Fibroblast of lung (primary cell): ENCODE results near the gene SIAH3. TPM values are rescaled to one million over a fixed set of nuclear protein-coding genes. Genes with fewer than 3 reads are reported as not detected.

Experiments used
- DNase-seq, 2 donors: peaks; one replicate each; pipeline versions ENCODE4 v3.0.0 to v3.0.0-alpha.2; 2010; ENCODE audit warnings: low read depth in 2 of 2
- H2AFZ ChIP-seq: 2 replicates; pipeline ENCODE4 v1.5.1; 2012; ENCODE audit warnings: low read length, control low read depth, inconsistent platforms
- H3K27ac ChIP-seq: 2 replicates; pipeline ENCODE4 v1.5.1; 2011; ENCODE audit warnings: low read length, control low read depth; ENCODE audit not compliant: insufficient read depth
- H3K27me3 ChIP-seq: 2 replicates; pipeline ENCODE4 v1.5.1; 2011; ENCODE audit warnings: mild to moderate bottlenecking, low read length; ENCODE audit not compliant: control insufficient read depth, insufficient read depth
- H3K36me3 ChIP-seq: 2 replicates; pipeline ENCODE4 v1.5.1; 2011; ENCODE audit warnings: low read length; ENCODE audit not compliant: control insufficient read depth, insufficient read depth
- H3K4me1 ChIP-seq: 2 replicates; pipeline ENCODE4 v1.5.1; 2011; ENCODE audit warnings: low read length; ENCODE audit not compliant: control insufficient read depth, insufficient read depth; ENCODE audit errors: extremely low read depth
- H3K4me2 ChIP-seq: 2 replicates; pipeline ENCODE4 v1.5.1; 2011; ENCODE audit warnings: low read length, control low read depth; ENCODE audit not compliant: insufficient read depth; ENCODE audit errors: extremely low read depth
- H3K4me3 ChIP-seq, 4 experiments: fragments of 200-600 bp in 1 of 4; sonication (generic) in 1 of 4; replicated peaks in 1 of 4; 2 replicates each; pipeline ENCODE4 v1.5.1; 2011 to 2016; ENCODE audit warnings: low read length in 4 of 4, low read depth in 3 of 4, mild to moderate bottlenecking in 3 of 4, control low read depth in 2 of 4, inconsistent platforms in 1 of 4, mixed read lengths in 1 of 4; ENCODE audit not compliant: insufficient read depth in 1 of 4; ENCODE audit errors: control extremely low read depth in 1 of 4
- H3K79me2 ChIP-seq: 2 replicates; pipeline ENCODE4 v1.5.1; 2012; ENCODE audit warnings: mild to moderate bottlenecking, low read length, inconsistent platforms; ENCODE audit not compliant: control insufficient read depth, insufficient read depth
- H3K9ac ChIP-seq: 2 replicates; pipeline ENCODE4 v1.5.1; 2011; ENCODE audit warnings: mild to moderate bottlenecking, low read length, control low read depth; ENCODE audit not compliant: insufficient read depth
- H3K9me3 ChIP-seq: 2 replicates; pipeline ENCODE4 v1.5.1; 2012; ENCODE audit warnings: low read depth, low read length; ENCODE audit not compliant: control insufficient read depth, insufficient read depth
- H4K20me1 ChIP-seq: 2 replicates; pipeline ENCODE4 v1.5.1; 2011; ENCODE audit warnings: low read length; ENCODE audit not compliant: control insufficient read depth, insufficient read depth; ENCODE audit errors: extremely low read depth
- EZH2 ChIP-seq: IDR thresholded peaks from 2 replicates; pipeline ENCODE4 v1.5.1; 2012; ENCODE audit warnings: low read length, control low read depth, mild to moderate bottlenecking; ENCODE audit errors: missing control alignments
- polyA plus RNA-seq, 2 donors: library from polyadenylated mRNA; depleted of rRNA in 1 of 2; stranded (reverse) in 1 of 2; unstranded in 1 of 2; fragments of >200 nt; gene quantifications; 2 replicates each; pipeline ENCODE4 v1.2.1, GENCODE V29; 2011 to 2012; ENCODE audit warnings: missing spikeins in 1 of 2
- total RNA-seq: library from RNA; depleted of rRNA; stranded (reverse); fragments of >200 nt; gene quantifications from 2 replicates; pipeline ENCODE4 v1.2.1, GENCODE V29; 2014
- TF ChIP-seq, protein P1 (sequence below), 2 donors: IDR thresholded peaks in 1 of 2; conservative IDR thresholded peaks in 1 of 2; 1 replicate in 1 of 2; 2 replicates in 1 of 2; pipeline ENCODE4 v1.5.1; 2011 to 2012; ENCODE audit warnings: low read length in 2 of 2, control low read depth in 1 of 2, inconsistent platforms in 1 of 2, low read depth in 1 of 2, mild to moderate bottlenecking in 1 of 2

SIAH3 gene
- total and polyA plus RNA-seq, 2 donors (not counting 1 experiment from before 2014, with no cell fraction given) = not detected

DNA sequence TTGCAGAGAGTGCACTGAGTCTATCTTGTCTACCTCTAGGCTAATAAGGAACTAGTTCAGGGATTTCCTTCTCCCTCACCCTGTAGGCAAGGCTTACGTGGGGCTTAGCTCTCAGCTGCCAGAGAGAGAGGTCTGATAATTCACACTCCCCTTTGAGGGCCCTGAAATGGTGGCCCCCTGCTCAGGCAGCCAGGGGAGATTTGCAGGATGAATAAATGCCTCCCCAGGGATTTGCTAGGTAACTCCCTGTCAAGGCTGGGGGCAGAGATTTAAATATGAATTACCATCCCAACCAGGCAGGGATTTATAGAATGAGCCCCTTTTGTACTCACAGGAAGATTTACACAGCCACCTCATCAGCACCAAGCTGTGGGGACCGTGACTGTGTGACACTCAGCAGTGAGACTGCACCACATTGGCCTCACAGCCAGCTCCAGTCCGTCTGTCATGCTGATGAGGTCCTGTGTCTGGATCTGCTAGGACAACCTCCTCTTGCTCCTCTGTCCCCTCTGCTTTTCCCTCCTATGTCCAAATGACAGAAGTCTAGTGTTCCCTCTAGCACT, 76.1 kb downstream of the SIAH3 start:
- no peak for DNase-seq
- no peak for TF ChIP-seq EZH2
- TF ChIP-seq, protein P1, sequence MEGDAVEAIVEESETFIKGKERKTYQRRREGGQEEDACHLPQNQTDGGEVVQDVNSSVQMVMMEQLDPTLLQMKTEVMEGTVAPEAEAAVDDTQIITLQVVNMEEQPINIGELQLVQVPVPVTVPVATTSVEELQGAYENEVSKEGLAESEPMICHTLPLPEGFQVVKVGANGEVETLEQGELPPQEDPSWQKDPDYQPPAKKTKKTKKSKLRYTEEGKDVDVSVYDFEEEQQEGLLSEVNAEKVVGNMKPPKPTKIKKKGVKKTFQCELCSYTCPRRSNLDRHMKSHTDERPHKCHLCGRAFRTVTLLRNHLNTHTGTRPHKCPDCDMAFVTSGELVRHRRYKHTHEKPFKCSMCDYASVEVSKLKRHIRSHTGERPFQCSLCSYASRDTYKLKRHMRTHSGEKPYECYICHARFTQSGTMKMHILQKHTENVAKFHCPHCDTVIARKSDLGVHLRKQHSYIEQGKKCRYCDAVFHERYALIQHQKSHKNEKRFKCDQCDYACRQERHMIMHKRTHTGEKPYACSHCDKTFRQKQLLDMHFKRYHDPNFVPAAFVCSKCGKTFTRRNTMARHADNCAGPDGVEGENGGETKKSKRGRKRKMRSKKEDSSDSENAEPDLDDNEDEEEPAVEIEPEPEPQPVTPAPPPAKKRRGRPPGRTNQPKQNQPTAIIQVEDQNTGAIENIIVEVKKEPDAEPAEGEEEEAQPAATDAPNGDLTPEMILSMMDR (conservative IDR thresholded peaks at IDR 0.05 in 1 of 2, IDR thresholded peaks at IDR 0.05 in 1 of 2; ENCODE audit: low read depth in 1 of 2, low read length in 2 of 2) = no peak
- H3K27ac ChIP-seq = no peak overlapping the region
- H3K4me1 ChIP-seq = no peaks in the 10 kb centered on the region
- no peaks in the 10 kb centered on the region for H3K79me2 ChIP-seq
- no peaks in the 10 kb centered on the region for H3K9me3 ChIP-seq
- no peak overlapping the region for H2AFZ ChIP-seq
- no peaks in the 10 kb centered on the region for H4K20me1 ChIP-seq
- no peak overlapping the region for H3K9ac ChIP-seq
- no peak overlapping the region for H3K4me2 ChIP-seq
- peaks cover 4% of the 10 kb centered on the region for H3K27me3 ChIP-seq
- no peaks in the 10 kb centered on the region for H3K36me3 ChIP-seq
- H3K4me3 ChIP-seq = no peak overlapping the region

DNA sequence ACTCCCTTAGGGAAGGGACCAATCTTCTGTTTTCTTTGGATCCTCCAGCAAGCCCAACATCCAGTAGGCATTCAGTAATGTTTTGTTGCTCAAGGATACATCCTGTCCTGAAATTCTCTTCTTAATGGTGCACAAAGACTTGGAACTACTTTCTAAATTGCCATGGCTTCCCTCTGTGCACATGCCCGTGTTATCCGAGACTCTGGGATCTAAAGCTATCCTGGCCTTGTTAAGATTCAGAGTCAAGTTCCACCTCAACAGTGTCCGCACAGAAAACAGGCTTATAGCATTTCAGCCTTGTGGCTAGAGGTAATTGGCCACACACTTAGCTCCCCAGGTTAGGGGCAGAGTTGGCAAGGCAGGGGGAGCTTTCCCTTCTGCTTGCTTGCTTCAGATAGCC, 77.6 kb downstream of the SIAH3 start:
- no peak overlapping the region for H3K27ac ChIP-seq
- DNase-seq = no peak
- peaks cover 4% of the 10 kb centered on the region for H3K27me3 ChIP-seq
- no peaks in the 10 kb centered on the region for H3K79me2 ChIP-seq
- H4K20me1 ChIP-seq = no peaks in the 10 kb centered on the region
- TF ChIP-seq, protein P1 (conservative IDR thresholded peaks at IDR 0.05 in 1 of 2, IDR thresholded peaks at IDR 0.05 in 1 of 2; ENCODE audit: low read depth in 1 of 2, low read length in 2 of 2) = no peak
- TF ChIP-seq EZH2 = no peak
- H3K4me3 ChIP-seq = no peak overlapping the region
- no peaks in the 10 kb centered on the region for H3K36me3 ChIP-seq
- no peak overlapping the region for H3K9ac ChIP-seq
- no peaks in the 10 kb centered on the region for H3K4me1 ChIP-seq
- no peaks in the 10 kb centered on the region for H3K9me3 ChIP-seq
- H3K4me2 ChIP-seq = no peak overlapping the region
- H2AFZ ChIP-seq = no peak overlapping the region

DNA sequence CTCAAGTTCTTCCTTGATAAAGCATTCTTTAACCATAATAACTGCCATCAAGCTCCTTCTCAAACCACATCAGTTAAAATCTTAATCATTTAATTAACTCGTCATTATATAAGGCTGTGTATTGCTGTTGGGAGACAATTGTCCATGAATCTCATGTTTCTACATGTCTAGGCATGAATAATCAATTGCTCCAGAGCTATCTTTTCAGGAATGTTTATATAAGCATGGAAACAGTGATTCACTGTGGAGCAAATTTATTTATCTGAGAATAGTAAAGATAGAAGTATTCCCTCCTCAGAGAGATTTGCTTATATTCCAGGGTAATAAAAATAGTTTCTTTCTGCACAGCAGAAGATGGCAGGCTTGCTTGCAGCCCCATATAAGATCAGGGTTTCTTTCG, 78.3 kb downstream of the SIAH3 start:
- no peaks in the 10 kb centered on the region for H3K4me1 ChIP-seq
- no peak overlapping the region for H3K4me2 ChIP-seq
- peak; percentile 20 to 70 for DNase-seq
- no peaks in the 10 kb centered on the region for H4K20me1 ChIP-seq
- TF ChIP-seq EZH2 = no peak
- TF ChIP-seq, protein P1 (conservative IDR thresholded peaks at IDR 0.05 in 1 of 2, IDR thresholded peaks at IDR 0.05 in 1 of 2; ENCODE audit: low read depth in 1 of 2, low read length in 2 of 2) = no peak
- H3K79me2 ChIP-seq = no peaks in the 10 kb centered on the region
- H3K27ac ChIP-seq = no peak overlapping the region
- H3K36me3 ChIP-seq = no peaks in the 10 kb centered on the region
- no peak overlapping the region for H2AFZ ChIP-seq
- H3K9ac ChIP-seq = no peak overlapping the region
- peaks cover 4% of the 10 kb centered on the region for H3K27me3 ChIP-seq
- H3K9me3 ChIP-seq = no peaks in the 10 kb centered on the region
- no peak overlapping the region for H3K4me3 ChIP-seq
